Nasal cavity respiratory epithelium epithelial cell of viscerocranial mucosa (primary cell): ENCODE data around the gene ALDH3A2. TPM values are rescaled to one million over a fixed set of nuclear protein-coding genes. Genes with fewer than 3 reads are reported as not detected.

Experiments used
- total RNA-seq: library from RNA; depleted of rRNA; stranded (reverse); fragments of >200 nt; gene quantifications from 2 replicates; pipeline ENCODE4 v1.2.3, GENCODE V29; 2014

The ALDH3A2 gene
- total RNA-seq = 75.5 and 233 TPM in 2 replicates

DNA sequence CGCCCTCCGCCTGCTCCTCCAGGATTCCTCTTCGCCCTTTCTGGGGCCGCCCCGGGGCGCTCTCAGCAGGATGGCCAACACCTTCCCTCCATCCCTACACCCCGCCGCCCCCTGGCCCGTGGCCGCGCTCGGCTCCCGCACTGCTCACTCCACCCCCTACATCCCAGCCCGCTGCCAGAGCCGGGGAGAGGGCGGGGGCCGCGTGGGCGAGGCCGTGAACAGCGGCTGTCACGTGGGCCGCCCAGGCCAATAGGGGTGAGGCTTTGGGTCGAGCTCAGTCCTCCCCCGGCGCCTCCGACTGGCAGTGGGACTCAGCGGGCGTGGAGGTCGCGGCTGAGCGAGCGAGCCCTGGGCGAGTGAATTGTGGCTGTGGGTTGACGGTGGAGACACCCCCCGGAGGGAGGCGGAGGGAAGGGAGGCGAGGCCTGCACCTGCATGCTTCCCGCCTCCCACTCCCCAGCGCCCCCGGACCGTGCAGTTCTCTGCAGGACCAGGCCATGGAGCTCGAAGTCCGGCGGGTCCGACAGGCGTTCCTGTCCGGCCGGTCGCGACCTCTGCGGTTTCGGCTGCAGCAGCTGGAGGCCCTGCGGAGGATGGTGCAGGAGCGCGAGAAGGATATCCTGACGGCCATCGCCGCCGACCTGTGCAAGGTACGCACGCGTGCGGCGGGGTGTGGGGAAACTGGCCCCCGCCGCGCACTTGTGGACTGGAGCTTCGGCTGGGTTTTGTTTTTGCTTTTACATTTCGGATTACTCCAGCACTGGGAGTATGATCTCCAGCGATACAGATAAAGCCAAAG is at the start of gene ALDH3A2:
Gene ALDH3A2 (plus strand): TSS at position 277 of the 799 bp plus-strand sequence. CDS start 221 bp downstream, at position 498.

DNA sequence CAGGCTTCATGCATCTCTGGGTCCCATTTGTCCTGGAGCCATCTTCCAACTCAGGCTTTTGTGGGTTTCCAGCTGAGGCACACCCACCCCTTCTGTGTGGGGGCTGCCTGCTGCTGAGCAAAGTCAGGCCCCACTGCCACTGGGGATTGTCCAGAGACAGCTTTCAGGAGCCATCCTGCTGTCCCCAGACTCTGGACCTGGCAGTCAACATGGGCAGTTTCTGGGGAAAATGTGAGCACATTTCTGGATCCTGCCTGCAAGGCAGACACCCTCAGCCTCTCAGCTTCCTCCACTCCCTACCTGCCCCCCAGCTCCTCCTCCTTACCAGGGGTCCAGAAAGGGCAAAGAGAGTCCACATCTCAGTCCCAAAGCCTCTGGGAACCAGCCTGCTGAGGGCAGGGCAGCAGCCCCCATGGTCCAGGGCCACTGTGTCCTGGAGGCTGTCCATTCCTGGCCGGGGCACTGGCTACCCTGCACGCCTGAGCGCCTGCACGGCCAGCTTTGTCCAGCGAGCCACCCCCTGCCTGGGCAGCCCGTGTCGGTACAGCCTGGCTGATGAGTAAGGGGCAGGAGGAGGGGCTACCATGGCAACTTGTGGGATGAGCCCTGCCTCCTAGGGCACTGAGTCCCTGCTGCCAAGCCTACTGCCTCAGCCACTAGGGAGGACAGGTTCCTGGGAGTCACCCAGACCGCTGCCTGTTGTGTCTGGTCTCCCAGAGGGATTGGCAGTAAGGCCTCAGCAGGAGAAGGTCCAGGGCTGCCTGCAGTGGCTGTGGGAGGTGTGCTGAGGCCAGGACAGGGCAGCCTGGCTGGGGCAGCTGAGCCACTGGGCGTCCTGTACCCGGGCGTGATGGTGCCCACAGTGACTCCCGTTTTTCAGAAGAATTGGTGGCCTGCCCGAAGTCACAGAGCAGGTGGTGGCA is 67.8 kb downstream of the ALDH3A2 start, which contains the start of gene SLC47A2:
Gene SLC47A2 (minus strand): TSS at position 477 of the 923 bp plus-strand sequence. CDS start 29 bp downstream, at position 448.

Other genes starting within 250 kb of the ALDH3A2 start
- 0.34 and 0.43 TPM in 2 replicates for gene RNF112, start 237.5 kb upstream of the ALDH3A2 start, total RNA-seq
- 0.34 and 0.57 TPM in 2 replicates for gene SLC47A1, start 114.9 kb upstream of the ALDH3A2 start, total RNA-seq
- gene SLC47A2, start 67.8 kb downstream of the ALDH3A2 start, total RNA-seq = 0.34 and 1.2 TPM in 2 replicates
- 6.2 and 18.3 TPM in 2 replicates for gene ALDH3A1, start 99.5 kb downstream of the ALDH3A2 start, total RNA-seq
- 33.0 and 33.8 TPM in 2 replicates for gene ULK2, start 219.2 kb downstream of the ALDH3A2 start, total RNA-seq